Stimulated activated CD4-positive, alpha-beta T cell treated with anti-CD3 and anti-CD28 coated beads, Interleukin-1b, Interleukin-23, amount 100 ng/mL, for 1 hour (primary cell): ENCODE measurements around the gene CREM.

Source experiments
- DNase-seq, 2 donors: peaks; one replicate each; pipeline ENCODE4 v3.0.0-alpha.2; 2020; ENCODE audit warnings: low read depth in 2 of 2

Gene CREM

DNA sequence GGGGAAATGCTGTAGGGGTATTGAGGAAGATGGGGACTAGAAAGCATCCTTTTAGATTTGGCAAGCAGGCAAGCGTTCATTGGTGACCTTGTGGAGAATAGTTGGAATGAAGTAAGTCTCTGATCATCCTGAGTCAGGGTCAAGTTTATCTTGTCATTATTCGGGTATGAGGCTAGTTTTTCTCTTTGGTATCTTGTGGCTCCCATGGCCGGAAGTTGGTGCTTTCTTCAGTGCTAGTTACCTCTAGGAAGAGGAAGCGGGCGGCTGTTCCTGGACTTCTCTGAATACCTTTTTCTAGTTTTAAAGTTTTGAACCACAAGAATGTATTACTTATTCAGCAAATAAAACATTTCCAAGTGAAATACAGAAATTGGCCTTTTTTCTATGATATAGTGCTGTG lies 9.2 kb downstream of the CREM start:
- DNase-seq: no peak

- DNase-seq: no peak
Measured at GRCh38 chr10:35136263-35136815, 9.7 kb downstream of the CREM start.

DNA sequence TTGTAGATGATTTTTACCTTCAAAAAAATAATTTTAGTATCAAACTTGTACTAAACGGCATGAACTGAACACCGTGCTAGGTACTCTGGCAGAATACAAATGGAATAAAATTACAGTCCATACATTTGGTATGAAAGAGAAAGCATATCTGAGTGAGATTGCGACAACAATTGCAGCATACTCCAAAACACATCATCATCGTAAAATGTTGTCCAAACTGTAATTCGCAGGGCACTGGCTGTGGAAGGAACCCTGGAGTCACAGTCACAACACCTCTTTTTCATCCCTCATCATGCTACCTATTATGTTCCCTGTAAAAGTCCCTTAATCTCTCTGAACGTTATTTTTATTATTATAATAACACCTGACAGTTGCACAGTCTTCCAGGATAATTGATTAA lies 13.5 kb downstream of the CREM start:
- DNase-seq: no peak

- DNase-seq: no peak
Measured at GRCh38 chr10:35140727-35141126, 14.1 kb downstream of the CREM start.

DNA sequence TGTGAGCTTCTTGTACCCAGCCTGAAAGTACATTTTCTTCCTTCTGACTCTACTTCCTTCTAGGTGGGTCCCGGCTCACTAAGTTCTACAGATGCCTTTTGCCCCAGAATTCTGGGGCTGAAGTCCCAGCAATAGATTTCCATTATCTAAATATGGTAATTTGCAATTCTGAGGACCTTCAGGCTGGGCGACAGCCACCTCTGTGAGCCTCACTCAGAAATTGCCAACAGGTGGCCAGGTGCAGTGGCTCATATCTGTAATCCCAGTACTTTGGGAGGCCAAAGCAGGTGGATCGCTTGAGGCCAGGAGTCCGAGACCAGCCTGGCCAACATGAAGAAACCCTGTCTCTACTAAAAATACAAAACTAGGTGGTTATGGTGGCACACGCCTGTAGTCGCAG lies 23.7 kb downstream of the CREM start:
- no peak for DNase-seq

DNA sequence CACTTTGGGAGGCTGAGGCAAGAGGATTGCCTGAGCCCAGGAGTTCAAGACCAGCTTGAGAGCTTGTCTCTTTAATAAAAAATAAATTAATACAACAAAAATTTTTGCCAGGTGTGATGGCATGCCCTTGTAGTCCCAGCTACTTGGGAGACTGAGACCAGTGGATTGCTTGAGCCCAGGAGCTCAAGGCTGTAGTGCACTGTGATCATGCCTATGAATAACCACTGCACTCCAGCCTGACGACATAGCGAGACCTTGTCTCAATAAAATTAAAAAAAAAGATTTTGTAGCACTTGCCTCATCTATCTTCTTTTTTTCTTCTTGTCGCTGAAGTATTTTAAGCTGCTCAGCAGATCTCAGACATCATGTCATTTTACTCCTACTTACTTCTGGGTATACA lies 26.3 kb downstream of the CREM start:
- DNase-seq: no peak

GRCh38 chr10:35153716-35154115 lies 27.1 kb downstream of the CREM start:
- DNase-seq: no peak

GRCh38 chr10:35160743-35161142 lies 34.1 kb downstream of the CREM start:
- no peak for DNase-seq

DNA sequence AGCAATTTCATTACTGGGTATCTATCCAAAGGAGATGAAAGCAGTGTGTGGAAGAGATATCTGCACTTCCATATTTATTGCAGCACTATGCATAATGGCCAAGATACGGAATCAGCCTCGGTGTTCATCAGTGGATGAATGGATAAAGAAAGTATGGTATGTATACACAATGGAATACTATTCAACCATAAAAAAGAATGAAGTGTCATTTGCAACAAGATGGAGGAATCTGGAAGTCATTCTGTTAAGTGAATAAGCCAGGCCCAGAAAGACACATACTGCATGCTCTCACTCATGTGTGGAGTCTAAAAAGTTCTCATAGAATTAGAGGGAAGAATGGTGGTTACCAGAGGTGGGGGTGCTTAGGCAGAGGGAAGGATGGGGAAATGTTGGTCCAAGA lies 35.3 kb downstream of the CREM start:
- DNase-seq: no peak

GRCh38 chr10:35165136-35165535 lies 38.5 kb downstream of the CREM start:
- DNase-seq: no peak

DNA sequence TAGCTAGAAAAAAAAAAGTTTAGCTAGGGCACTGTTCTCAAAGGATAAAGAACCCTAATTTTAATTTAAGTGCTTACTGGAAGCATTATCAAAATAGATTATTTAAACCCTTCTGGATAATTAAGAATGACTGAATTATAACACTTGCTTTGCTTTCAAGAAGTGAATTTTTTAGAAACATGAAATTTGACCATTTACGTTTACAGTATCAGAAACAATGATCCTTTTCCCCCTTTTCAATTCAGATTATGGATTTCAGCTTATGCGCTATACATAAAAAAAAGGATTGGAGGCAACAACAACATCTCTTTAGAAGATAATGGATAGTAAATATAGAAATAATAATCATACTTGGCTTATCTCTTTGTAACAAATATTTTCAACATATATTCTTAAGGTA lies 39.2 kb downstream of the CREM start:
- DNase-seq: no peak

GRCh38 chr10:35166607-35167006 lies 40.0 kb downstream of the CREM start:
- DNase-seq: no peak

DNA sequence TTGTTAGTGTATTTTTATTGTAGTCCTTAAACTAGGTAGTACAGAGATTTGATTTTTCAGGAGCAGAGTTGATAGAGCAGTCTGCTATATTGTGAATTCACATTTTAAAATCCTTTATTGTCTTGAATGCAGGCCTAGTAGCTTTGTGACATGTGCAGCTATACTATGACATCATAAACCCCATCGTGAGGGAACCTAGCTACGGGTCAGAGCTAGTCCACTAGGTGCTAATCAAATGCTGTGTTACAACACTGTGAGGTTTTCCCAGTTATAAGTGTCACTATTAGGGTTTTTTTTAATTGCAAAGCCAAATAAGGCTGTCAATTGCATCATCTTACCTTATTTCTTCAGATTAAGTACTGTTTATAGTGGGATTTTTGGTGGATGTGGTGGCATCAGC lies 40.7 kb downstream of the CREM start:
- DNase-seq: no peak

- no peak for DNase-seq
Measured at GRCh38 chr10:35172146-35172545, 45.5 kb downstream of the CREM start.

DNA sequence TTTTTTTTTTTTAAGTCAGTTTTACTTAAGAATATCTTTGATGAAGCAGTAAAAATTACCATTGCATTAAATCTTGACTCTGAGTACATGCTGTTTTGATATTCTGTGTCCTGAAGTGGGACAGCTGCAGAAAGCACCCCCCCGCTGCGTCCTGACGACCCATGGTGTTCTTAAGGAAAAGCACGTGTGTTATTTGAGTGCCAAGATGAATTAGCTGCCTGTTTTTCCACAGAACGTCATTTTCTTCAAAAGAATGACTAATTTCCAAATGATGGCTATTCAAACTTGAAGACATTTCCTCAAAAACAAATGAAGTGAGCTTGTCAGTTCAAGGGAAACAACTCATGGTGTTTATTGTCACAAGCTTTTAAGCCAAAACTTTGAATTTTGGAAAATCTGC lies 45.9 kb downstream of the CREM start:
- DNase-seq: no peak

- DNase-seq: no peak
Measured at GRCh38 chr10:35178331-35178730, 51.7 kb downstream of the CREM start.

DNA sequence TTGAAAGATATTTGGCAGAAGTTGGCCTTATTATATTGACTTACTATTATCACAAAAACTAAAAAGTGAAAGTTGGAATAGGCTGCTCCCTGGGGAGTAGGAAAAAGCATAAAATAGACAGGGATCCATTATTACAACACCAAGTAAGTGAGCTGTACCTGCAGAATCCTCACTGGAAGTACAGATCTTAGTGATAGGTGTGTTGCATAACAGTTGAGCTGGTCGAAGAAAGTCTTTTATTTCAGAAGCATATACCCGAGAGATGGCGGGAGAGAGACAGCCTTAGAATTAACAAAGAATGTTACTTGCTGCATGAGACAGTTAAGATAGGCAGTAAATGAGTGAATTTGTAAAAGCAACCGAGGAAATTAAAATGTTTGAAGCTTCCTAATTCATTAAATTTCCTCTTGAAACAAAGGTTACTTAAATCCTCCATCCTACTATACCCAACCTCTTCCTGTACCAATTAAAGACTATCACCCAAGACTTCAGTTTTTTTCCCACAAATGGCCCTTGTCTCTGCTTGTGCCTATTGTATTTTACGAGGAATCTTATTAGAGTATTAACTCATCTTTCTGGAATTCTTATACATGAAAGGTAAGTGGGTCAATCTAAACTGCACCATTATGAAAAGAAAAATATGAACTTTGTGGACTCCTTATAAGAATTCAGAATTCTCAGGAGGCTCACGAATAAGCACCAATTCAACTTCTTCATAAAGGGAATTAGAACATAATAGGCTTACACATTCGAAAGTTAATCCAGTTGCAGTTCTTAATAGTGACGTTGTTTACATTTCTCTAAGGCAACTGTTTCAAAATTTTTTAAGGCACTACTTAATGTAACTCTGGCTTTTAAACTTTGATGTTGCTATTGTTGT lies 56.2 kb downstream of the CREM start:
- DNase-seq: no peak

- DNase-seq: no peak
Measured at GRCh38 chr10:35184527-35185171, 58.0 kb downstream of the CREM start.

DNA sequence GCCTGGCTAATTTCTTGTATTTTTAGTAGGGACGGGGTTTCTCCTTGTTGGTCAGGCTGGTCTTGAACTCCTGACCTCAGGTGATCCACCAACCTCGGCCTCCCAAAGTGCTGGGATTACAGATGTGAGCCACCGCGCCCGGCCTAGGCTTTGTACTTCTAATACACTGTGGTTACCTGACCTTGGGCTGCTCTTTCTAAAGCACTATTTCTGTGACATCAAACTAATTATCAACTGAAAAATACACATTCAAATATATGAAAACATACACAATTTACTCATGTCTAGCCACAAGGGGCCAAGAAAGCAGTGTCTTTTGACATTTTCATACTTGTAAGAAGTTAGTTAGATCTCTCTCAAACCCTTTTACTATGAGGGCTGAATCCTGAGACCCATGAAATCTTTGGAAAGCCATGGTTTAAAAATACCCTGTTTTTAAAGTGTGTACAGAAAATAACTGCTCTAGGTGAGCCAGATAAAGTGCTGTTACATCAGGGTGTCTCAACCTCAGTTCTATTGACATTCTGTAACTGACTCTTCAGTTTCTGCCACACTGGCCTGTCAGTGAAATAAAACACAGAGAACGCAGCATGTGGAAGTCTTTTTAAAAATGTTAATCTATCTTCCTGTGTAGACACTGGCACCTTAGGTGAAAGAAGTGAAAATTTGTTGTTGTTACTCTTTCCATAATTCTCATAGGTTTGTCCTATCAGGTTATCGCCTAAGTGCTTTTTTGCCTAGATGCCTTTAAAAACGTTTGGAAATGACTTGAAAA lies 58.8 kb downstream of the CREM start:
- no peak for DNase-seq

GRCh38 chr10:35188954-35189353 lies 62.3 kb downstream of the CREM start:
- DNase-seq: no peak

GRCh38 chr10:35191523-35191922 lies 64.9 kb downstream of the CREM start:
- no peak for DNase-seq

DNA sequence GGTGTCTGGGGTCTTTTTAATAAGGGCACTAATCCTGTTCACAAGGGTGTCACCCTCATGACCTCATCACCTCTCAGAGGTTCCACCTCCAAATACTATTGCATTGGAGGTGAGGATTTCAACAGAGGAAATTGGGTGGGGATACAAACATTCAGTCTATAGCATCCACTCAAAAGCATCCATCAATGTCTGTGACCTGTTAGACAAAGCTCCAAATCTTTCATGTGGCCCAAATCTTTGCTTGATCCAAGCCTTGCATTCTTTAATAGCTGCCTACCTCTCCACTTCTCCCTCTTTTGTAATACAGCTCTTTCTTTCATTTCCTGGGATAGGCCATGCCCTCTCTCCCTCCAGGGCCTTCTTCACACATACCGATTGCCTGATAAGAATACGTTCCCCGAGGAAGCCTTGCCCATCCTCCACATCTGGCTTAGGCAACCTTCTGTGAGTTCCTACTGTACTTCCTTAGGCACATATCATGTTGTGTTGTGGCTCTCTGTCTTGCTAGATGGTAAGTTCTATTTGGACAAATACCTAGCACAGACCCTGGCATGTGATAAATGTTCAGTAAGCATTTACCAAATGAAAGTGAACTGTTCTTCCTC lies 66.1 kb downstream of the CREM start:
- DNase-seq: no peak
